ENCODE measurements around the gene UVRAG. TPM values are rescaled to one million over a fixed set of nuclear protein-coding genes. Genes with fewer than 3 reads are reported as not detected.

UVRAG gene
- total and polyA plus RNA-seq, 12 donors = 5.0 to 18.3 (median 13.4) TPM

GRCh38 chr11:75921808-75922207 lies 106.8 kb downstream of the UVRAG start:
- no peak for TF ChIP-seq CTCF (IDR thresholded peaks at IDR 0.05)
- no peaks in the 10 kb centered on the region for H3K9me3 ChIP-seq
- DNase-seq = no peak
- 81 to 82% methylated on average over 3 of the region's 3 CpGs for WGBS, 2 donors
- no peak overlapping the region for H3K27ac ChIP-seq
- no peak overlapping the region for H3K4me3 ChIP-seq
- no peaks in the 10 kb centered on the region for H3K27me3 ChIP-seq
- peaks cover 3 to 40% (median 28%) of the 10 kb centered on the region in 9 donors for H3K4me1 ChIP-seq
- H3K36me3 ChIP-seq = no peaks in the 10 kb centered on the region
- intact Hi-C loops (cut with DNase I) = loop anchor here in 1 of 10 donors (2.0 kb wide), 1 partner anchor 23 kb away; no protein-coding TSS in a partner anchor
- ATAC-seq = no peak

GRCh38 chr11:75924966-75925784 lies 110.2 kb downstream of the UVRAG start:
- no peaks in the 10 kb centered on the region for H3K9me3 ChIP-seq
- peaks cover 3 to 33% (median 20%) of the 10 kb centered on the region in 9 donors for H3K4me1 ChIP-seq
- DNase-seq = peak in 1 of 2 donors; percentile 16
- no peak for TF ChIP-seq CTCF (IDR thresholded peaks at IDR 0.05)
- intact Hi-C loops (cut with DNase I) = no loop called here
- 37 to 49% methylated on average over 6 of the region's 6 CpGs for WGBS, 2 donors
- no peaks in the 10 kb centered on the region for H3K27me3 ChIP-seq
- ATAC-seq = peak in 5 of 8 donors; percentile 33 to 73 (median 52)
- H3K4me3 ChIP-seq = no peak overlapping the region
- H3K36me3 ChIP-seq = no peaks in the 10 kb centered on the region
- H3K27ac ChIP-seq = peak overlapping the region in 5 of 10 donors; percentile 3 to 33 (median 20)

GRCh38 chr11:75925785-75926164 lies 110.8 kb downstream of the UVRAG start:
- H3K27ac ChIP-seq = peak overlapping the region in 2 of 10 donors; percentile 24 to 33
- no peaks in the 10 kb centered on the region for H3K36me3 ChIP-seq
- H3K27me3 ChIP-seq = no peaks in the 10 kb centered on the region
- intact Hi-C loops (cut with DNase I) = no loop called here
- no peak for DNase-seq
- TF ChIP-seq CTCF (IDR thresholded peaks at IDR 0.05) = no peak
- H3K4me3 ChIP-seq = no peak overlapping the region
- WGBS, 2 donors = 95 to 97% methylated on average over 1 of the region's 1 CpG
- no peak for ATAC-seq
- no peaks in the 10 kb centered on the region for H3K9me3 ChIP-seq
- H3K4me1 ChIP-seq = peaks cover 3 to 33% (median 20%) of the 10 kb centered on the region in 9 donors

GRCh38 chr11:75929706-75930105 lies 114.7 kb downstream of the UVRAG start:
- DNase-seq = no peak
- no peak for TF ChIP-seq CTCF (IDR thresholded peaks at IDR 0.05)
- Histone ChIP-seq H3K4me1 (peaks cover 3 to 23% (median 16%) of the 10 kb centered on the region in 9 donors), H3K27me3 (no peaks in the 10 kb centered on the region), H3K4me3 (no peak overlapping the region), H3K27ac (no peak overlapping the region), H3K36me3 (no peaks in the 10 kb centered on the region), H3K9me3 (peaks cover 0 to 4% (median 0%) of the 10 kb centered on the region in 11 donors)
- ATAC-seq = no peak
- intact Hi-C loops (cut with DNase I) = no loop called here
- WGBS, 2 donors = 94 to 96% methylated on average over 4 of the region's 4 CpGs
